Astrocyte (in vitro differentiated cells and primary cell): ENCODE results near the gene GP1BA. TPM values are rescaled to one million over a fixed set of nuclear protein-coding genes. Genes with fewer than 3 reads are reported as not detected.

ENCODE experiments used
- DNase-seq: peaks from one replicate; pipeline ENCODE4 v3.0.0-alpha.2; 2010; ENCODE audit warnings: low read depth
- FAIRE-seq: peaks from 2 replicates; lab custom pipeline; 2011; peaks lifted over from hg19 to GRCh38; lab: Jason Lieb, UNC
- H2AFZ ChIP-seq: 2 replicates; pipeline ENCODE4 v1.6.0; 2012; ENCODE audit warnings: low read depth, low read length, inconsistent platforms
- H3K27ac ChIP-seq: 2 replicates; pipeline ENCODE4 v1.5.1; 2011; ENCODE audit warnings: low read depth, low read length, inconsistent platforms
- H3K27me3 ChIP-seq: 2 replicates; pipeline ENCODE4 v1.6.0; 2011; ENCODE audit warnings: low read length, inconsistent platforms; ENCODE audit not compliant: insufficient read depth
- H3K36me3 ChIP-seq: 2 replicates; pipeline ENCODE4 v1.5.1; 2011; ENCODE audit warnings: low read length, inconsistent platforms; ENCODE audit not compliant: insufficient read depth
- H3K4me1 ChIP-seq: 2 replicates; pipeline ENCODE4 v1.5.1; 2011; ENCODE audit warnings: low read length, inconsistent platforms; ENCODE audit not compliant: insufficient read depth
- H3K4me2 ChIP-seq: 2 replicates; pipeline ENCODE4 v1.6.0; 2012; ENCODE audit warnings: low read length, inconsistent platforms
- H3K4me3 ChIP-seq: 2 replicates; pipeline ENCODE4 v1.5.1; 2011; ENCODE audit warnings: low read depth, mild to moderate bottlenecking, low read length, inconsistent platforms; ENCODE audit not compliant: insufficient read depth
- H3K79me2 ChIP-seq: 2 replicates; pipeline ENCODE4 v1.6.0; 2012; ENCODE audit warnings: mild to moderate bottlenecking, low read length, inconsistent platforms; ENCODE audit not compliant: insufficient read depth
- H3K9ac ChIP-seq: 2 replicates; pipeline ENCODE4 v1.6.0; 2012; ENCODE audit warnings: mild to moderate bottlenecking, low read length, inconsistent platforms
- H3K9me3 ChIP-seq: 2 replicates; pipeline ENCODE4 v1.5.1; 2012; ENCODE audit warnings: low read depth, mild to moderate bottlenecking, low read length, inconsistent platforms; ENCODE audit not compliant: insufficient read depth
- H4K20me1 ChIP-seq: 2 replicates; pipeline ENCODE4 v1.6.0; 2012; ENCODE audit warnings: low read length, inconsistent platforms; ENCODE audit not compliant: insufficient read depth
- H3K27ac Mint-ChIP-seq: one replicate; pipeline ENCODE4 v1.8.0; 2021; ENCODE audit warnings: mild to moderate bottlenecking, mixed read lengths; ENCODE audit not compliant: unreplicated experiment
- H3K27me3 Mint-ChIP-seq: one replicate; pipeline ENCODE4 v1.8.0; 2021; ENCODE audit warnings: low read depth, mixed read lengths; ENCODE audit not compliant: unreplicated experiment
- H3K36me3 Mint-ChIP-seq: one replicate; pipeline ENCODE4 v1.8.0; 2021; ENCODE audit warnings: low read depth, mixed read lengths; ENCODE audit not compliant: unreplicated experiment
- H3K4me1 Mint-ChIP-seq: one replicate; pipeline ENCODE4 v1.8.0; 2021; ENCODE audit warnings: low read depth, mixed read lengths; ENCODE audit not compliant: unreplicated experiment
- H3K4me3 Mint-ChIP-seq: one replicate; pipeline ENCODE4 v1.8.0; 2021; ENCODE audit warnings: mild to moderate bottlenecking, moderate library complexity, mixed read lengths; ENCODE audit not compliant: unreplicated experiment
- H3K9me3 Mint-ChIP-seq: one replicate; pipeline ENCODE4 v1.8.0; 2021; ENCODE audit warnings: mild to moderate bottlenecking, mixed read lengths; ENCODE audit not compliant: unreplicated experiment
- CTCF ChIP-seq: IDR thresholded peaks from 2 replicates; pipeline ENCODE4 v1.5.1; 2011; ENCODE audit warnings: low read depth, mild to moderate bottlenecking, inconsistent platforms, low read length, moderate library complexity; ENCODE audit not compliant: insufficient read depth
- EZH2 ChIP-seq: IDR thresholded peaks from 2 replicates; pipeline ENCODE4 v1.6.1; 2012; ENCODE audit warnings: mild to moderate bottlenecking, low read length, inconsistent platforms; ENCODE audit not compliant: insufficient read depth
- total RNA-seq: library from RNA; stranded (reverse); gene quantifications from 2 replicates; pipeline ENCODE4 v1.2.1, GENCODE V29; 2021

Gene GP1BA
- total RNA-seq, 1 donor from 2014 or later, result 0.09 TPM

GRCh38 chr17:4968486-4969046, 36.5 kb downstream of the GP1BA start:
- H3K27me3 ChIP-seq, result no peaks in the 10 kb centered on the region
- no peak overlapping the region for H3K4me3 Mint-ChIP-seq
- H3K4me3 ChIP-seq, result peak overlapping the region; percentile 87
- H4K20me1 ChIP-seq, result peaks cover 33% of the 10 kb centered on the region
- H3K27ac ChIP-seq, result peak overlapping the region; percentile 87
- H2AFZ ChIP-seq, result no peak overlapping the region
- no peaks in the 10 kb centered on the region for H3K27me3 Mint-ChIP-seq
- no peak overlapping the region for H3K27ac Mint-ChIP-seq
- H3K4me1 ChIP-seq, result peaks cover 33% of the 10 kb centered on the region
- peak overlapping the region; percentile 93 for H3K9ac ChIP-seq
- FAIRE-seq, result no peak
- H3K79me2 ChIP-seq, result peaks cover 54% of the 10 kb centered on the region
- H3K4me2 ChIP-seq, result peak overlapping the region; percentile 95
- peaks cover 25% of the 10 kb centered on the region for H3K36me3 Mint-ChIP-seq
- TF ChIP-seq CTCF, result no peak
- DNase-seq, result no peak
- peaks cover 6% of the 10 kb centered on the region for H3K36me3 ChIP-seq
- no peaks in the 10 kb centered on the region for H3K9me3 ChIP-seq
- H3K4me1 Mint-ChIP-seq, result peaks cover 29% of the 10 kb centered on the region
- H3K9me3 Mint-ChIP-seq, result peaks cover 5% of the 10 kb centered on the region

GRCh38 chr17:4969047-4969550, 37.0 kb downstream of the GP1BA start:
- no peak overlapping the region for H2AFZ ChIP-seq
- H4K20me1 ChIP-seq, result peaks cover 33% of the 10 kb centered on the region
- H3K27me3 Mint-ChIP-seq, result no peaks in the 10 kb centered on the region
- peaks cover 27% of the 10 kb centered on the region for H3K36me3 Mint-ChIP-seq
- H3K4me3 Mint-ChIP-seq, result no peak overlapping the region
- H3K9me3 ChIP-seq, result no peaks in the 10 kb centered on the region
- no peaks in the 10 kb centered on the region for H3K27me3 ChIP-seq
- FAIRE-seq, result peak; percentile 5
- H3K4me2 ChIP-seq, result peak overlapping the region; percentile 95
- TF ChIP-seq EZH2, result no peak
- peaks cover 54% of the 10 kb centered on the region for H3K79me2 ChIP-seq
- peak overlapping the region; percentile 87 for H3K4me3 ChIP-seq
- peaks cover 7% of the 10 kb centered on the region for H3K36me3 ChIP-seq
- peaks cover 5% of the 10 kb centered on the region for H3K9me3 Mint-ChIP-seq
- peak overlapping the region; percentile 87 for H3K27ac ChIP-seq
- H3K9ac ChIP-seq, result peak overlapping the region; percentile 93
- H3K4me1 ChIP-seq, result peaks cover 33% of the 10 kb centered on the region
- no peak overlapping the region for H3K27ac Mint-ChIP-seq
- peak; percentile 97 for DNase-seq
- peaks cover 29% of the 10 kb centered on the region for H3K4me1 Mint-ChIP-seq

- Histone ChIP-seq H3K79me2 (peaks cover 54% of the 10 kb centered on the region), H3K9me3 (no peaks in the 10 kb centered on the region), H3K9ac (peak overlapping the region; percentile 93), H4K20me1 (peaks cover 34% of the 10 kb centered on the region), H3K4me3 (peak overlapping the region; percentile 87), H3K36me3 (peaks cover 7% of the 10 kb centered on the region), H3K4me1 (peaks cover 33% of the 10 kb centered on the region), H3K27ac (peak overlapping the region; percentile 87), H2AFZ (no peak overlapping the region), H3K27me3 (no peaks in the 10 kb centered on the region), H3K4me2 (peak overlapping the region; percentile 95)
- H3K27me3 Mint-ChIP-seq, result no peaks in the 10 kb centered on the region
- FAIRE-seq, result no peak
- peaks cover 5% of the 10 kb centered on the region for H3K9me3 Mint-ChIP-seq
- DNase-seq, result peak; percentile 44
- peaks cover 29% of the 10 kb centered on the region for H3K4me1 Mint-ChIP-seq
- TF ChIP-seq EZH2 (no peak), CTCF (no peak)
- H3K36me3 Mint-ChIP-seq, result peaks cover 27% of the 10 kb centered on the region
- no peak overlapping the region for H3K27ac Mint-ChIP-seq
- no peak overlapping the region for H3K4me3 Mint-ChIP-seq
Observed at GRCh38 chr17:4969551-4970173, 37.6 kb downstream of the GP1BA start.
